G401.6 (cell line): ENCODE measurements around the gene RGR.

ENCODE experiments used
- FAIRE-seq: peaks from 2 replicates; lab custom pipeline; 2012; peaks lifted over from hg19 to GRCh38; lab: Jason Lieb, UNC

RGR gene

GRCh38 chr10:84244651-84245270 is at the start of gene RGR:
RGR (plus strand) TSS chr10:84245053; CDS start chr10:84245091, 38 bp downstream.
- no peak for FAIRE-seq

GRCh38 chr10:84196083-84196482 is 48.8 kb upstream of the RGR start:
- no peak for FAIRE-seq

GRCh38 chr10:84196941-84197340 is 47.9 kb upstream of the RGR start:
- FAIRE-seq = no peak

GRCh38 chr10:84197643-84198042 is 47.2 kb upstream of the RGR start:
- no peak for FAIRE-seq

- FAIRE-seq = no peak
Measured at GRCh38 chr10:84198206-84198915, 46.5 kb upstream of the RGR start.

GRCh38 chr10:84200537-84201243 is 44.2 kb upstream of the RGR start:
- FAIRE-seq = no peak

- FAIRE-seq = no peak
Measured at GRCh38 chr10:84201244-84201606, 43.6 kb upstream of the RGR start.

GRCh38 chr10:84201682-84202081 is 43.2 kb upstream of the RGR start:
- FAIRE-seq = no peak

- no peak for FAIRE-seq
Measured at GRCh38 chr10:84202349-84202748, 42.5 kb upstream of the RGR start.

GRCh38 chr10:84204122-84204521 is 40.7 kb upstream of the RGR start:
- FAIRE-seq = no peak

GRCh38 chr10:84204610-84205009 is 40.2 kb upstream of the RGR start:
- FAIRE-seq = no peak

GRCh38 chr10:84205049-84205852 is 39.6 kb upstream of the RGR start:
- FAIRE-seq = no peak

- no peak for FAIRE-seq
Measured at GRCh38 chr10:84205853-84206525, 38.9 kb upstream of the RGR start.

- no peak for FAIRE-seq
Measured at GRCh38 chr10:84208023-84208422, 36.8 kb upstream of the RGR start.

GRCh38 chr10:84211566-84211965 is 33.3 kb upstream of the RGR start:
- FAIRE-seq = no peak

- FAIRE-seq = no peak
Measured at GRCh38 chr10:84212014-84212413, 32.8 kb upstream of the RGR start.

- no peak for FAIRE-seq
Measured at GRCh38 chr10:84213076-84213475, 31.8 kb upstream of the RGR start.

- FAIRE-seq = no peak
Measured at GRCh38 chr10:84214046-84214572, 30.7 kb upstream of the RGR start.

GRCh38 chr10:84214612-84215235 is 30.1 kb upstream of the RGR start:
- FAIRE-seq = no peak

- FAIRE-seq = no peak
Measured at GRCh38 chr10:84216834-84217233, 28.0 kb upstream of the RGR start.

- FAIRE-seq = no peak
Measured at GRCh38 chr10:84217746-84218145, 27.1 kb upstream of the RGR start.
